Measurements from ENCODE around the gene XYLB. TPM values are rescaled to one million over a fixed set of nuclear protein-coding genes. Genes with fewer than 3 reads are reported as not detected.
"Not testable (repeated sequence)": the region's sequence is repeated elsewhere in the genome, so short reads cannot be mapped to it uniquely, and the experiment has no call there.

XYLB gene
- total RNA-seq, 2 experiments from 2014 or later, result 2.5 to 2.8 TPM

DNA sequence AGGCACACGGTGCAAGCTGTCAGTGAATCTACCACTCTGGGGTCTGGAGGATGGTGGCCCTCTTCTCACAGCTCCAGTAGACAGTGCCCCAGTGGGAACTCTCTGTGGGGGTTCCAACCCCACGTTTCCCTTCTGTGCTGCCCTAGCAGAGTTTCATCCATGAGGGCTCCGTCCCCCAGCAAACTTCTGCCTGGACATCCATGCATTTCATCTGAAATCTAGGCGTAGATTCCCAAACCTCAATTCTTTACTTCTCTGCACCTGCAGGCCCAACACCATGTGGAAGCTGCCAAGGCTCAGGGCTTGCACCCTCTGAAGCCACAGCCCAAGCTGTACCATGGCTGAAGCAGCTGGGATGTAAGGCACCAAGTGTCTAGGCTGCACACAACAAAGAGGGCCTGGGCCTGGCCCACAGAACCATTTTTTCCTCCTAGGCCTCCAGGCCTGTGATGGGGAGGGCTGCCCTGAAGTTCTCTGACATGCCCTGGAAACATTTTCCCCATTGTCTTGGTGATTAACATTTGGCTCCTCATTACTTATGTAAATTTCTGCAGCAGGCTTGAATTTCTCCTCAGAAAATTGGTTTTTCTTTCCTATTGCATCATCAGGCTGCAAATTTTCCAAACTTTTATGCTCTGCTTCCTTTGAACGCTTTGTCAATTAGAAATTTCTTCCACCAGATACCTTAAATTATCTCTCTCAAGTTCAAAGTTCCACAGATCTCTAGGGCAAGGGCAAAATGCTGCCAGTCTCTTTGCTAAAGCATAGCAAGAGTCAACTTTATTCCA lies 86.5 kb downstream of the XYLB start:
- H3K36me3 Mint-ChIP-seq (ENCODE audit: low read depth), result peaks cover 24% of the 10 kb centered on the region
- CTCF ChIA-PET; H3K27me3 Mint-ChIP-seq (ENCODE audit: low read depth); H3K4me3 Mint-ChIP-seq; H3K4me1 Mint-ChIP-seq (ENCODE audit: low read depth); intact Hi-C loops (cut with micrococcal nuclease); H3K27ac Mint-ChIP-seq: not testable (repeated sequence)
- peaks cover 49% of the 10 kb centered on the region for H3K9me3 Mint-ChIP-seq
- DNase-seq, result peak; percentile 21

GRCh38 chr3:38433661-38434060 lies 87.1 kb downstream of the XYLB start:
- H3K27ac Mint-ChIP-seq; DNase-seq; H3K27me3 Mint-ChIP-seq (ENCODE audit: low read depth); H3K4me1 Mint-ChIP-seq (ENCODE audit: low read depth); CTCF ChIA-PET; intact Hi-C loops (cut with micrococcal nuclease); H3K4me3 Mint-ChIP-seq: not testable (repeated sequence)
- Mint-ChIP-seq H3K9me3 (peaks cover 50% of the 10 kb centered on the region), H3K36me3 (ENCODE audit: low read depth) (peaks cover 24% of the 10 kb centered on the region)

DNA sequence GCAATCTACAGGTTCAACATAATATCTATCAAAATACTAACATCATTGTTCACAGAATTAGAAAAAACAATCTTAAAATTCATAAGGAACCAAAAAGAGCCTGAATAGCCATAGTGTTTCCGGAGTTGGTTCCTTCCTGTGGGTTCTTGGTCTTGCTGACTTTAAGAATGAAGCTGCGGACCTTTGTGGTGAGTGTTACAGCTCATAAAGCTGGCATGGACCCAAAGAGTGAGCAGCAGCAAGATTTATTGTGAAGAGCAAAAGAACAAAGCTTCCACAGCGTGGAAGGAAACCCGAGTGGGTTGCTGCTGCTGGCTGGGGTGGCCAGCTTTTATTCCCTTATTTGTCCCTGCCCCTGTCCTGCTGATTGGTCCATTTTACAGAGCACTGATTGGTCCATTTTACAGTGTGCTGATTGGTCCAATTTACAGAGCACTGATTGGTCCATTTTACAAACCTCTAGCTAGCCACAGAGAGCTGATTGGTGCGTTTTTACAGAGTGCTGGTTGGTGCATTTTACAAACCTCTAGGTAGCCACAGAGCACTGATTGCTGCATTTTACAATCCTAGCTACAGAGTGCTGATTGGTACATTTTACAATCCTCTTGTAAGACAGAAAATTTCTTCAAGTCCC lies 92.0 kb downstream of the XYLB start:
- H3K4me3 Mint-ChIP-seq; H3K4me1 Mint-ChIP-seq (ENCODE audit: low read depth); DNase-seq; H3K36me3 Mint-ChIP-seq (ENCODE audit: low read depth); H3K27me3 Mint-ChIP-seq (ENCODE audit: low read depth); intact Hi-C loops (cut with micrococcal nuclease); H3K27ac Mint-ChIP-seq: not testable (repeated sequence)
- peaks cover 34% of the 10 kb centered on the region for H3K9me3 Mint-ChIP-seq
- CTCF ChIA-PET, result interaction anchor here (1.1 kb wide), 1 partner anchor 92 kb away, joined by 5 read pairs; the partner anchor contains the start of gene XYLB

DNA sequence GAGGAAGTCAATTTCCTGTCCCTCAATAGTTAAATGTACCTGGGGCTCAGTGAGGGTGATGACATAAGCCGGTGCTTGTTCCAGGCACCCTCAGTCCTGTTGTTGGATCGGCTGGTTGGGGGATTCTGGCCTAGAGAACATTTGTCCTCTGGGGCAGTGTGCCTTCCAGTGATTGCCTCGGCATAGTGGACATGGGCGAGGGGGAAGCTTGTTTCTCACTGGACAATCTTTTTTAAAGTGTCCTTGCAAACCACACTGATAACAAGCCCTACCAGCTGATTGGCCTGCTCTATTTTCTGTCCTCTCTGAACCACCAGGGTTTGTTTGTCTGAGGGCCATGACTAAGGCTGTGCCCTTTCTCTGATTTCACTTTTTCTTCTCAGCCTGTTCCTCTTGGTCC lies 96.6 kb downstream of the XYLB start:
- H3K27me3 Mint-ChIP-seq (ENCODE audit: low read depth); intact Hi-C loops (cut with micrococcal nuclease); H3K36me3 Mint-ChIP-seq (ENCODE audit: low read depth); CTCF ChIA-PET; DNase-seq; H3K4me1 Mint-ChIP-seq (ENCODE audit: low read depth); H3K27ac Mint-ChIP-seq; H3K4me3 Mint-ChIP-seq: not testable (repeated sequence)
- H3K9me3 Mint-ChIP-seq, result peaks cover 12% of the 10 kb centered on the region

GRCh38 chr3:38446085-38446686 lies 99.6 kb downstream of the XYLB start:
- CTCF ChIA-PET, result no interaction called here
- H3K4me1 Mint-ChIP-seq (ENCODE audit: low read depth), result no peaks in the 10 kb centered on the region
- DNase-seq, result no peak
- no peaks in the 10 kb centered on the region for H3K27me3 Mint-ChIP-seq (ENCODE audit: low read depth)
- intact Hi-C loops (cut with micrococcal nuclease), result no loop called here
- H3K9me3 Mint-ChIP-seq, result peaks cover 4% of the 10 kb centered on the region
- no peak overlapping the region for H3K27ac Mint-ChIP-seq
- peaks cover 1% of the 10 kb centered on the region for H3K36me3 Mint-ChIP-seq (ENCODE audit: low read depth)
- H3K4me3 Mint-ChIP-seq, result no peak overlapping the region

GRCh38 chr3:38446812-38447211 lies 100.2 kb downstream of the XYLB start:
- intact Hi-C loops (cut with micrococcal nuclease), result no loop called here
- Mint-ChIP-seq H3K27me3 (ENCODE audit: low read depth) (no peaks in the 10 kb centered on the region), H3K9me3 (peaks cover 4% of the 10 kb centered on the region), H3K4me1 (ENCODE audit: low read depth) (no peaks in the 10 kb centered on the region), H3K36me3 (ENCODE audit: low read depth) (peaks cover 1% of the 10 kb centered on the region), H3K27ac (no peak overlapping the region), H3K4me3 (no peak overlapping the region)
- CTCF ChIA-PET, result interaction anchor here (0.6 kb wide), 1 partner anchor 127 kb away, joined by 4 read pairs; no protein-coding TSS in a partner anchor
- DNase-seq, result no peak

GRCh38 chr3:38450853-38451252 lies 104.3 kb downstream of the XYLB start:
- Mint-ChIP-seq H3K27ac (no peak overlapping the region), H3K4me1 (ENCODE audit: low read depth) (peaks cover 2% of the 10 kb centered on the region), H3K36me3 (ENCODE audit: low read depth) (peaks cover 3% of the 10 kb centered on the region), H3K27me3 (ENCODE audit: low read depth) (no peaks in the 10 kb centered on the region), H3K9me3 (peaks cover 4% of the 10 kb centered on the region), H3K4me3 (no peak overlapping the region)
- CTCF ChIA-PET, result no interaction called here
- intact Hi-C loops (cut with micrococcal nuclease), result loop anchor here (5.0 kb wide), 1 partner anchor 414 kb away; the partner anchor contains the start of gene DLEC1
- DNase-seq, result no peak

- H3K9me3 Mint-ChIP-seq, result peaks cover 4% of the 10 kb centered on the region
- H3K36me3 Mint-ChIP-seq (ENCODE audit: low read depth), result peaks cover 3% of the 10 kb centered on the region
- H3K4me3 Mint-ChIP-seq, result peak within 1 kb of the TSS; percentile 96
- no peaks in the 10 kb centered on the region for H3K27me3 Mint-ChIP-seq (ENCODE audit: low read depth)
- H3K4me1 Mint-ChIP-seq (ENCODE audit: low read depth), result peaks cover 2% of the 10 kb centered on the region
- H3K27ac Mint-ChIP-seq, result peak within 1 kb of the TSS; percentile 74
- peak; percentile 74 for DNase-seq
- intact Hi-C loops (cut with micrococcal nuclease), result loop anchor here (1.0 to 5.0 kb wide), 2 partner anchors 43 to 416 kb away; partner anchors contain the start of genes DLEC1 and EXOG
- CTCF ChIA-PET, result interaction anchor here (1.2 kb wide), 1 partner anchor 27 kb away, joined by 3 read pairs; no protein-coding TSS in a partner anchor
Observed at GRCh38 chr3:38453075-38453912, 106.7 kb downstream of the XYLB start, which contains the start of gene ACVR2B. Gene ACVR2B (plus strand): TSS chr3:38453890. CDS start chr3:38454323, 433 bp downstream.

DNA sequence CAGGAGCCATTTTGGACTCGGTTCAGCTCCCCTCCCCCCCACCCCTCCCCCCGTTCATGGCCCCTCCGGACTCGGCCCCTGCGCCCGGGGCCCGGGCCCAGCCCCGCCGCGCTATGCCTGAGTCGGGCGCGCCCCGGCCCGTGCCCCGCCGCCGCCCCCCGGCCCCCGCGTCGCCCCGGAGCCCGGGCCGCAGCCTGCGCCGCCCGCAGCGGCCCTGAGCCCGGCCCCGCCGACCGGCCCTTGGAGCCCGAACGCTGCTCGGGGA lies 107.3 kb downstream of the XYLB start:
- intact Hi-C loops (cut with micrococcal nuclease), result loop anchor here (1.0 to 5.0 kb wide), 6 partner anchors 42 to 459 kb away; partner anchors contain the start of genes ACAA1, DLEC1, EXOG and OXSR1

GRCh38 chr3:38454178-38454883 lies 107.7 kb downstream of the XYLB start:
- CTCF ChIA-PET, result interaction anchor here (1.6 kb wide), 1 partner anchor 26 kb away, joined by 6 read pairs; no protein-coding TSS in a partner anchor
- DNase-seq, result peak; percentile 20
- Mint-ChIP-seq H3K27ac (peak overlapping the region; percentile 74), H3K27me3 (ENCODE audit: low read depth) (no peaks in the 10 kb centered on the region), H3K9me3 (peaks cover 4% of the 10 kb centered on the region), H3K4me1 (ENCODE audit: low read depth) (peaks cover 2% of the 10 kb centered on the region), H3K36me3 (ENCODE audit: low read depth) (peaks cover 3% of the 10 kb centered on the region), H3K4me3 (peak overlapping the region; percentile 96)
- intact Hi-C loops (cut with micrococcal nuclease), result loop anchor here (1.0 to 5.0 kb wide), 5 partner anchors 108 to 460 kb away; partner anchors contain the start of genes ACAA1, DLEC1, OXSR1 and XYLB

More for the DNA sequence above, 107.3 kb downstream of the XYLB start:
- no peak overlapping the region for H3K27ac Mint-ChIP-seq
- CTCF ChIA-PET, result no interaction called here
- H3K36me3 Mint-ChIP-seq (ENCODE audit: low read depth), result peaks cover 3% of the 10 kb centered on the region
- H3K9me3 Mint-ChIP-seq, result peaks cover 4% of the 10 kb centered on the region
- peaks cover 2% of the 10 kb centered on the region for H3K4me1 Mint-ChIP-seq (ENCODE audit: low read depth)
- DNase-seq, result no peak
- no peaks in the 10 kb centered on the region for H3K27me3 Mint-ChIP-seq (ENCODE audit: low read depth)
- peak overlapping the region; percentile 96 for H3K4me3 Mint-ChIP-seq

GRCh38 chr3:38454884-38455638 lies 108.5 kb downstream of the XYLB start:
- Mint-ChIP-seq H3K4me1 (ENCODE audit: low read depth) (peaks cover 2% of the 10 kb centered on the region), H3K36me3 (ENCODE audit: low read depth) (peaks cover 3% of the 10 kb centered on the region), H3K27me3 (ENCODE audit: low read depth) (no peaks in the 10 kb centered on the region), H3K27ac (no peak overlapping the region), H3K4me3 (peak overlapping the region; percentile 96), H3K9me3 (peaks cover 4% of the 10 kb centered on the region)
- CTCF ChIA-PET, result interaction anchor here (1.5 to 1.6 kb wide), 3 partner anchors 25 to 111 kb away, joined by 3 to 6 read pairs (median 6); partner anchors contain the start of gene XYLB
- DNase-seq, result no peak
- intact Hi-C loops (cut with micrococcal nuclease), result loop anchor here (1.0 to 5.0 kb wide), 5 partner anchors 109 to 460 kb away; partner anchors contain the start of genes ACAA1, DLEC1, OXSR1 and XYLB
